Stomach (tissue), 4 donors: Measurements from ENCODE around the gene ATP11A.

Source experiments
- CTCF ChIP-seq, 7 experiments: fragments of 450-650 bp in 4 of 7; fragments of 200-600 bp in 3 of 7; sonication (generic) in 3 of 7; IDR thresholded peaks; one replicate each; pipeline ENCODE4 v1.5.1; 2016 to 2019; ENCODE audit warnings: antibody characterized with exemption in 7 of 7, control low read depth in 2 of 7, mild to moderate bottlenecking in 1 of 7
- EP300 ChIP-seq: sonication (generic); formaldehyde crosslinking; IDR thresholded peaks from one replicate; pipeline ENCODE4 v1.6.1; 2017; ENCODE audit warnings: antibody characterized with exemption

GRCh38 chr13:112679932-112680677 lies 9.7 kb upstream of the ATP11A start:
- TF ChIP-seq CTCF (IDR thresholded peaks at IDR 0.05), result no peak
- TF ChIP-seq EP300, result no peak
